Measurements from ENCODE around the gene ACVR2B. TPM values are rescaled to one million over a fixed set of nuclear protein-coding genes. Genes with fewer than 3 reads are reported as not detected.

ACVR2B gene
- total and polyA plus RNA-seq, 2 experiments from 2014 or later = 27.9 to 98.7 TPM

- DNase-seq (ENCODE audit: low spot score) (no peak), ATAC-seq (no peak)
- Histone ChIP-seq H3K27me3 (ENCODE audit: insufficient read depth) (no peaks in the 10 kb centered on the region), H3K79me2 (replicated peaks; ENCODE audit: insufficient read depth) (no peaks in the 10 kb centered on the region), H4K20me1 (replicated peaks; ENCODE audit: insufficient read depth) (no peaks in the 10 kb centered on the region), H3K27ac (ENCODE audit: low read depth) (no peak overlapping the region), H3K9me2 (ENCODE audit: insufficient read depth) (no peaks in the 10 kb centered on the region), H3K4me1 (ENCODE audit: insufficient read depth) (no peaks in the 10 kb centered on the region), H3K4me3 (no peak overlapping the region), H3F3A (replicated peaks; ENCODE audit: low read depth) (no peaks in the 10 kb centered on the region), H2AFZ (no peak overlapping the region), H3K36me3 (ENCODE audit: insufficient read depth) (peaks cover 12% of the 10 kb centered on the region; the same call in 1 of the 2 replicates), H3K4me2 (no peak overlapping the region)
- Mint-ChIP-seq H3K27me3 (ENCODE audit: insufficient read depth, low read depth, poor library complexity) (peaks cover 5% of the 10 kb centered on the region), H3K36me3 (ENCODE audit: low read depth) (peaks cover 68% of the 10 kb centered on the region), H3K27ac (no peak overlapping the region), H3K4me1 (no peaks in the 10 kb centered on the region), H3K4me3 (no peak overlapping the region), H3K9me3 (peaks cover 34% of the 10 kb centered on the region)
- no peak for TF ChIP-seq STAT1 (IDR thresholded peaks at IDR 0.05; ENCODE audit: unreplicated experiment)
- TF ChIP-seq EZH2phosphoT487 (IDR thresholded peaks at IDR 0.05; ENCODE audit: unreplicated experiment) = no peak
- TF ChIP-seq ZNF331 (CRISPR knock-in tag; IDR thresholded peaks at IDR 0.05; ENCODE audit: low read depth) = no peak
- no peak for TF ChIP-seq CTCF (conservative IDR thresholded peaks at IDR 0.05; ENCODE audit: low read depth in 2 of 2)
- TF ChIP-seq POLR2AphosphoS5 (IDR thresholded peaks at IDR 0.05; ENCODE audit: low read depth) = no peak
These were observed 49.4 kb upstream of the ACVR2B start for GRCh38 chr3:38404286-38404685.

DNA sequence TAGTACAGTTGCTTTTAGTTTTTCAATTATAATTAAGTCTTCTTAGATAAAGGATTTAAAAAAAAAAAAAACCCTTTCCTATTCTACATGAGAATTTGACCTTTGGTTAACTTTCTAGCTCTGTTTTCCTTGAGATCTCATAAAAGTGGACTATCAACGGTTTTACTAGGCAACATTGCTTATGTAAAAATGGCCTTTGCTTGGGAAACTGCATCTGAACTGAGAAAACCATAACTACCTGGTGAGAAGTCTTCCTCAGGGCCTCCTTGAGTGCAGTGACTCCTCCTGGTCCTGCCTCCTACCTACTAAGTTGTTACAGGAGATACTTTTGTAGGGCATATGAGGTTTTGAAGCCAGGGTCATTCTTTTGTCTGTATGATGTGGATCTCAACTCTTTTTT lies 42.1 kb upstream of the ACVR2B start:
- Histone ChIP-seq H3K9me2 (ENCODE audit: insufficient read depth) (0 out of 2 replicates have a peak, but pooled peaks cover 5% of the 10 kb centered on the region), H3K79me2 (replicated peaks; ENCODE audit: insufficient read depth) (no peaks in the 10 kb centered on the region), H3K4me1 (ENCODE audit: insufficient read depth) (no peaks in the 10 kb centered on the region), H3K27me3 (ENCODE audit: insufficient read depth) (no peaks in the 10 kb centered on the region), H3K4me3 (no peak overlapping the region), H3F3A (replicated peaks; ENCODE audit: low read depth) (no peaks in the 10 kb centered on the region), H3K27ac (ENCODE audit: low read depth) (no peak overlapping the region), H4K20me1 (replicated peaks; ENCODE audit: insufficient read depth) (no peaks in the 10 kb centered on the region), H2AFZ (no peak overlapping the region), H3K4me2 (no peak overlapping the region), H3K36me3 (ENCODE audit: insufficient read depth) (no peaks in the 10 kb centered on the region)
- no peak for ATAC-seq
- H3K27ac Mint-ChIP-seq = no peak overlapping the region
- H3K9me3 Mint-ChIP-seq = peaks cover 23% of the 10 kb centered on the region
- H3K36me3 Mint-ChIP-seq (ENCODE audit: low read depth) = peaks cover 11% of the 10 kb centered on the region
- H3K4me1 Mint-ChIP-seq = no peaks in the 10 kb centered on the region
- H3K4me3 Mint-ChIP-seq = no peak overlapping the region
- no peak for DNase-seq (ENCODE audit: low spot score)
- H3K27me3 Mint-ChIP-seq (ENCODE audit: insufficient read depth, low read depth, poor library complexity) = peaks cover 5% of the 10 kb centered on the region
- TF ChIP-seq CTCF (conservative IDR thresholded peaks at IDR 0.05; ENCODE audit: low read depth in 2 of 2) = no peak
- no peak for TF ChIP-seq POLR2AphosphoS5 (IDR thresholded peaks at IDR 0.05; ENCODE audit: low read depth)
- TF ChIP-seq ZNF114 (CRISPR knock-in tag; IDR thresholded peaks at IDR 0.05) = no peak
- TF ChIP-seq ZNF331 (CRISPR knock-in tag; IDR thresholded peaks at IDR 0.05; ENCODE audit: low read depth) = no peak
- no peak for TF ChIP-seq CREB1 (CRISPR knock-in tag; IDR thresholded peaks at IDR 0.05; ENCODE audit: low read depth)
- TF ChIP-seq STAT1 (IDR thresholded peaks at IDR 0.05; ENCODE audit: unreplicated experiment) = no peak
- TF ChIP-seq, protein P1, sequence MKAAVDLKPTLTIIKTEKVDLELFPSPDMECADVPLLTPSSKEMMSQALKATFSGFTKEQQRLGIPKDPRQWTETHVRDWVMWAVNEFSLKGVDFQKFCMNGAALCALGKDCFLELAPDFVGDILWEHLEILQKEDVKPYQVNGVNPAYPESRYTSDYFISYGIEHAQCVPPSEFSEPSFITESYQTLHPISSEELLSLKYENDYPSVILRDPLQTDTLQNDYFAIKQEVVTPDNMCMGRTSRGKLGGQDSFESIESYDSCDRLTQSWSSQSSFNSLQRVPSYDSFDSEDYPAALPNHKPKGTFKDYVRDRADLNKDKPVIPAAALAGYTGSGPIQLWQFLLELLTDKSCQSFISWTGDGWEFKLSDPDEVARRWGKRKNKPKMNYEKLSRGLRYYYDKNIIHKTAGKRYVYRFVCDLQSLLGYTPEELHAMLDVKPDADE (IDR thresholded peaks at IDR 0.05) = no peak
- TF ChIP-seq, protein P2, sequence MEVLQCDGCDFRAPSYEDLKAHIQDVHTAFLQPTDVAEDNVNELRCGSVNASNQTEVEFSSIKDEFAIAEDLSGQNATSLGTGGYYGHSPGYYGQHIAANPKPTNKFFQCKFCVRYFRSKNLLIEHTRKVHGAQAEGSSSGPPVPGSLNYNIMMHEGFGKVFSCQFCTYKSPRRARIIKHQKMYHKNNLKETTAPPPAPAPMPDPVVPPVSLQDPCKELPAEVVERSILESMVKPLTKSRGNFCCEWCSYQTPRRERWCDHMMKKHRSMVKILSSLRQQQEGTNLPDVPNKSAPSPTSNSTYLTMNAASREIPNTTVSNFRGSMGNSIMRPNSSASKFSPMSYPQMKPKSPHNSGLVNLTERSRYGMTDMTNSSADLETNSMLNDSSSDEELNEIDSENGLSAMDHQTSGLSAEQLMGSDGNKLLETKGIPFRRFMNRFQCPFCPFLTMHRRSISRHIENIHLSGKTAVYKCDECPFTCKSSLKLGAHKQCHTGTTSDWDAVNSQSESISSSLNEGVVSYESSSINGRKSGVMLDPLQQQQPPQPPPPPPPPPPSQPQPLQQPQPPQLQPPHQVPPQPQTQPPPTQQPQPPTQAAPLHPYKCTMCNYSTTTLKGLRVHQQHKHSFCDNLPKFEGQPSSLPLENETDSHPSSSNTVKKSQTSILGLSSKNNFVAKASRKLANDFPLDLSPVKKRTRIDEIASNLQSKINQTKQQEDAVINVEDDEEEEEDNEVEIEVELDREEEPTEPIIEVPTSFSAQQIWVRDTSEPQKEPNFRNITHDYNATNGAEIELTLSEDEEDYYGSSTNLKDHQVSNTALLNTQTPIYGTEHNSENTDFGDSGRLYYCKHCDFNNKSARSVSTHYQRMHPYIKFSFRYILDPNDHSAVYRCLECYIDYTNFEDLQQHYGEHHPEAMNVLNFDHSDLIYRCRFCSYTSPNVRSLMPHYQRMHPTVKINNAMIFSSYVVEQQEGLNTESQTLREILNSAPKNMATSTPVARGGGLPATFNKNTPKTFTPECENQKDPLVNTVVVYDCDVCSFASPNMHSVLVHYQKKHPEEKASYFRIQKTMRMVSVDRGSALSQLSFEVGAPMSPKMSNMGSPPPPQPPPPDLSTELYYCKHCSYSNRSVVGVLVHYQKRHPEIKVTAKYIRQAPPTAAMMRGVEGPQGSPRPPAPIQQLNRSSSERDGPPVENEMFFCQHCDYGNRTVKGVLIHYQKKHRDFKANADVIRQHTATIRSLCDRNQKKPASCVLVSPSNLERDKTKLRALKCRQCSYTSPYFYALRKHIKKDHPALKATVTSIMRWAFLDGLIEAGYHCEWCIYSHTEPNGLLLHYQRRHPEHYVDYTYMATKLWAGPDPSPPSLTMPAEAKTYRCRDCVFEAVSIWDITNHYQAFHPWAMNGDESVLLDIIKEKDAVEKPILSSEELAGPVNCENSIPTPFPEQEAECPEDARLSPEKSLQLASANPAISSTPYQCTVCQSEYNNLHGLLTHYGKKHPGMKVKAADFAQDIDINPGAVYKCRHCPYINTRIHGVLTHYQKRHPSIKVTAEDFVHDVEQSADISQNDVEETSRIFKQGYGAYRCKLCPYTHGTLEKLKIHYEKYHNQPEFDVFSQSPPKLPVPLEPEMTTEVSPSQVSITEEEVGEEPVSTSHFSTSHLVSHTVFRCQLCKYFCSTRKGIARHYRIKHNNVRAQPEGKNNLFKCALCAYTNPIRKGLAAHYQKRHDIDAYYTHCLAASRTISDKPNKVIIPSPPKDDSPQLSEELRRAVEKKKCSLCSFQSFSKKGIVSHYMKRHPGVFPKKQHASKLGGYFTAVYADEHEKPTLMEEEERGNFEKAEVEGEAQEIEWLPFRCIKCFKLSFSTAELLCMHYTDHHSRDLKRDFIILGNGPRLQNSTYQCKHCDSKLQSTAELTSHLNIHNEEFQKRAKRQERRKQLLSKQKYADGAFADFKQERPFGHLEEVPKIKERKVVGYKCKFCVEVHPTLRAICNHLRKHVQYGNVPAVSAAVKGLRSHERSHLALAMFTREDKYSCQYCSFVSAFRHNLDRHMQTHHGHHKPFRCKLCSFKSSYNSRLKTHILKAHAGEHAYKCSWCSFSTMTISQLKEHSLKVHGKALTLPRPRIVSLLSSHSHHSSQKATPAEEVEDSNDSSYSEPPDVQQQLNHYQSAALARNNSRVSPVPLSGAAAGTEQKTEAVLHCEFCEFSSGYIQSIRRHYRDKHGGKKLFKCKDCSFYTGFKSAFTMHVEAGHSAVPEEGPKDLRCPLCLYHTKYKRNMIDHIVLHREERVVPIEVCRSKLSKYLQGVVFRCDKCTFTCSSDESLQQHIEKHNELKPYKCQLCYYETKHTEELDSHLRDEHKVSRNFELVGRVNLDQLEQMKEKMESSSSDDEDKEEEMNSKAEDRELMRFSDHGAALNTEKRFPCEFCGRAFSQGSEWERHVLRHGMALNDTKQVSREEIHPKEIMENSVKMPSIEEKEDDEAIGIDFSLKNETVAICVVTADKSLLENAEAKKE (CRISPR knock-in tag; IDR thresholded peaks at IDR 0.05) = no peak
- no peak for TF ChIP-seq EZH2phosphoT487 (IDR thresholded peaks at IDR 0.05; ENCODE audit: unreplicated experiment)
- TF ChIP-seq JUNB (IDR thresholded peaks at IDR 0.05; ENCODE audit: unreplicated experiment) = no peak
